ENCODE measurements around the gene SGPP1. TPM values are rescaled to one million over a fixed set of nuclear protein-coding genes. Genes with fewer than 3 reads are reported as not detected.

Gene SGPP1
- total and polyA plus RNA-seq, 2 of the 8 experiments (the other 6 are each of a cell fraction or from before 2014, with no cell fraction given): 5.7 to 8.1 TPM

- ChIA-PET CTCF (ENCODE audit: partially characterized antibody) (interaction anchor here (0.8 to 1.3 kb wide), 2 partner anchors 57 to 71 kb away, joined by 3 read pairs; no protein-coding TSS in a partner anchor), POLR2A (ENCODE audit: partially characterized antibody) (no interaction called here)
- no peaks in the 10 kb centered on the region for H3K79me2 ChIP-seq (ENCODE audit: control insufficient read depth in 1 of 2, insufficient read depth in 2 of 2, low read length in 2 of 2)
- H3K18ac ChIP-seq (ENCODE audit: extremely low read depth, low read length): no peak overlapping the region
- no peak overlapping the region for H2BK5ac ChIP-seq (ENCODE audit: low read depth, low read length)
- no peaks in the 10 kb centered on the region for H3K79me1 ChIP-seq (ENCODE audit: low read depth, low read length)
- H4K8ac ChIP-seq (ENCODE audit: extremely low read depth, insufficient read depth, low read length): no peak overlapping the region; the same call in 1 of the 2 replicates
- H2BK120ac ChIP-seq (replicated peaks; ENCODE audit: low read depth, low read length): no peak overlapping the region
- H3K4ac ChIP-seq (replicated peaks; ENCODE audit: insufficient read length, low read depth, low read length): no peak overlapping the region
- DNase-seq (ENCODE audit: low read depth in 1 of 2, low spot score in 2 of 2) (no peak), FAIRE-seq (no peak)
- 94% methylated on average over 2 of the region's 2 CpGs; no CpG with 5 or more reads in 1 of the 2 experiments for WGBS, 2 experiments (ENCODE audit: extremely low coverage in 1 of 2, insufficient coverage in 1 of 2, insufficient read length in 1 of 2, insufficient replicate concordance in 2 of 2, low coverage in 1 of 2, low lambda C conversion rate in 2 of 2, missing lambda C conversion rate in 1 of 2)
- no peaks in the 10 kb centered on the region for H3K36me3 ChIP-seq (ENCODE audit: control insufficient read depth in 2 of 4, insufficient read depth in 4 of 4, low read length in 3 of 4)
- no peak overlapping the region for H4K91ac ChIP-seq (replicated peaks; ENCODE audit: insufficient read length, low read length)
- no peak for TF ChIP-seq RBBP5 (IDR thresholded peaks at IDR 0.05; ENCODE audit: borderline replicate concordance, low read depth, low read length)
- TF ChIP-seq FOSL1 (IDR thresholded peaks at IDR 0.05; ENCODE audit: insufficient read depth, low read depth, low read length): no peak
- no peak for TF ChIP-seq POLR2A (IDR thresholded peaks at IDR 0.05; ENCODE audit: control extremely low read depth in 1 of 2, low read depth in 2 of 2, low read length in 2 of 2)
- TF ChIP-seq TCF12 (IDR thresholded peaks at IDR 0.05; ENCODE audit: low read depth, low read length): no peak
- no peak for TF ChIP-seq TEAD4 (IDR thresholded peaks at IDR 0.05; ENCODE audit: low read depth, low read length)
- TF ChIP-seq KDM5A (IDR thresholded peaks at IDR 0.05; ENCODE audit: low read length): no peak
- TF ChIP-seq BRCA1 (IDR thresholded peaks at IDR 0.05; ENCODE audit: low read depth, low read length): no peak
- no peak for TF ChIP-seq GABPA (IDR thresholded peaks at IDR 0.05; ENCODE audit: borderline replicate concordance, insufficient read depth, low read length)
- TF ChIP-seq EGR1 (IDR thresholded peaks at IDR 0.05; ENCODE audit: borderline replicate concordance, low read depth, low read length): no peak
- H4K5ac ChIP-seq (ENCODE audit: insufficient read length, low read depth, low read length): no peak overlapping the region
- H3K23me2 ChIP-seq (ENCODE audit: low read depth, low read length): no peaks in the 10 kb centered on the region
- no peaks in the 10 kb centered on the region for H4K20me1 ChIP-seq (replicated peaks in 1 of 2; ENCODE audit: control insufficient read depth in 1 of 2, insufficient read depth in 2 of 2, low read length in 2 of 2)
- H2BK20ac ChIP-seq (ENCODE audit: low read length): no peak overlapping the region
- H3K4me1 ChIP-seq (replicated peaks in 1 of 4; ENCODE audit: control insufficient read depth in 3 of 4, insufficient read depth in 4 of 4, low read length in 3 of 4): no peaks in the 10 kb centered on the region
- H2BK15ac ChIP-seq (ENCODE audit: low read length): no peak overlapping the region
- H3K9ac ChIP-seq (replicated peaks in 1 of 4; ENCODE audit: extremely low read depth in 1 of 4, low read depth in 3 of 4, low read length in 3 of 4): no peak overlapping the region
- no peak overlapping the region for H3K23ac ChIP-seq (ENCODE audit: insufficient read length)
- H3K14ac ChIP-seq (ENCODE audit: insufficient read length): no peak overlapping the region
- no peak overlapping the region for H3K4me3 ChIP-seq (ENCODE audit: extremely low read depth in 1 of 4, insufficient read depth in 2 of 4, low read depth in 3 of 4, low read length in 4 of 4)
- no peak overlapping the region for H2AK5ac ChIP-seq (ENCODE audit: low read depth, low read length)
- no peak overlapping the region for H3K27ac ChIP-seq (ENCODE audit: low read depth, low read length)
- H3K4me2 ChIP-seq (ENCODE audit: insufficient read depth in 1 of 2, low read depth in 2 of 2, low read length in 2 of 2): no peak overlapping the region
- peaks cover 7 to 11% of the 10 kb centered on the region in 2 experiments; a peak in 3 of 4 replicates for H3K9me3 ChIP-seq (ENCODE audit: insufficient read depth in 2 of 2, low read depth in 1 of 2, low read length in 1 of 2)
- no peaks in the 10 kb centered on the region for H3K27me3 ChIP-seq (replicated peaks in 1 of 4; ENCODE audit: control insufficient read depth in 3 of 4, extremely low read depth in 1 of 4, insufficient read depth in 3 of 4, low read length in 3 of 4)
- no peak overlapping the region for H2AFZ ChIP-seq (ENCODE audit: low read length)
- no peak overlapping the region for H3K56ac ChIP-seq (replicated peaks; ENCODE audit: insufficient read length, low read depth, low read length)
- no peak overlapping the region for H2BK12ac ChIP-seq (ENCODE audit: low read depth, low read length)
Measured at GRCh38 chr14:63713058-63713457, 14.8 kb downstream of the SGPP1 start.
